A673 (cell line): ENCODE data around the gene GMEB2. TPM values are rescaled to one million over a fixed set of nuclear protein-coding genes. Genes with fewer than 3 reads are reported as not detected.

Experiments used
- BruUV-seq: library from RNA; stranded (reverse); fragments of 400-500 nt; replicated peaks from 2 replicates; lab custom pipeline; 2021; lab: Mats Ljungman, UMichigan
- CTCF ChIA-PET: fragments of 300-600 bp; sonication (Branson Sonifier 250); formaldehyde crosslinking; loops from one replicate; lab custom pipeline; 2022; ENCODE audit warnings: antibody characterized with exemption; lab: Charles Lee
- POLR2A ChIA-PET: fragments of 300-600 bp; sonication (Branson Sonifier 250); formaldehyde crosslinking; loops from one replicate; lab custom pipeline; 2022; ENCODE audit warnings: antibody characterized with exemption; ENCODE audit not compliant: low non-redundant PET; lab: Charles Lee
- DNase-seq: peaks from one replicate; pipeline ENCODE4 v3.0.0-alpha.2; 2015; ENCODE audit warnings: low spot score
- H3K27ac ChIP-seq: fragments of 200-600 bp; sonication (generic); 2 replicates; pipeline ENCODE4 v1.5.1; 2016; ENCODE audit warnings: mixed run types, low read depth, mild to moderate bottlenecking, mixed read lengths, antibody characterized with exemption, low read length; ENCODE audit not compliant: poor library complexity, severe bottlenecking
- H3K27me3 ChIP-seq: fragments of 200-600 bp; sonication (generic); replicated peaks from 2 replicates; pipeline ENCODE4 v1.6.1; 2017; ENCODE audit warnings: mixed run types, low read depth, mild to moderate bottlenecking, mixed read lengths, antibody characterized with exemption, low read length; ENCODE audit not compliant: insufficient read depth, poor library complexity
- H3K36me3 ChIP-seq: fragments of 200-600 bp; sonication (generic); 2 replicates; pipeline ENCODE4 v1.6.1; 2016; ENCODE audit warnings: mixed run types, mild to moderate bottlenecking, mixed read lengths, antibody characterized with exemption, low read length; ENCODE audit not compliant: insufficient read depth, poor library complexity, severe bottlenecking
- H3K4me1 ChIP-seq: fragments of 200-600 bp; sonication (generic); 2 replicates; pipeline ENCODE4 v1.6.1; 2017; ENCODE audit warnings: mixed run types, mild to moderate bottlenecking, mixed read lengths, antibody characterized with exemption, low read length; ENCODE audit not compliant: insufficient read depth, poor library complexity, severe bottlenecking
- H3K4me3 ChIP-seq: fragments of 200-600 bp; sonication (generic); 2 replicates; pipeline ENCODE4 v1.5.1; 2016; ENCODE audit warnings: low read depth, mixed run types, mild to moderate bottlenecking, mixed read lengths, low read length; ENCODE audit not compliant: poor library complexity, severe bottlenecking
- H3K9me3 ChIP-seq: fragments of 200-600 bp; sonication (generic); 2 replicates; pipeline ENCODE4 v1.6.1; 2016; ENCODE audit warnings: mixed run types, low read depth, mild to moderate bottlenecking, mixed read lengths, antibody characterized with exemption, low read length; ENCODE audit not compliant: poor library complexity, severe bottlenecking
- EZH2 ChIP-seq: fragments of 200-600 bp; sonication (generic); IDR thresholded peaks from 2 replicates; pipeline ENCODE4 v1.6.1; 2017; ENCODE audit warnings: borderline replicate concordance, low read depth, mild to moderate bottlenecking, mixed read lengths, antibody characterized with exemption, low read length; ENCODE audit not compliant: poor library complexity, severe bottlenecking
- intact Hi-C: fragments of 100-400 bp; cut with micrococcal nuclease; formaldehyde crosslinking; loops from one replicate; pipeline ENCODE4 v1.10.0; 2022; ENCODE audit not compliant: unreplicated experiment
- total RNA-seq: library from RNA; stranded (reverse); gene quantifications from 2 replicates; pipeline ENCODE4 v1.2.3, GENCODE V29; 2021
- TF ChIP-seq, protein P1 (sequence below): fragments of 300-800, 200-600 bp; sonication (generic); conservative IDR thresholded peaks from 2 replicates; pipeline ENCODE4 v1.5.1; 2017; ENCODE audit warnings: low read depth, mild to moderate bottlenecking, antibody characterized with exemption, low read length, moderate library complexity, mixed read lengths

GMEB2 gene
- total RNA-seq, 1 experiment from 2014 or later = 12.8 TPM

DNA sequence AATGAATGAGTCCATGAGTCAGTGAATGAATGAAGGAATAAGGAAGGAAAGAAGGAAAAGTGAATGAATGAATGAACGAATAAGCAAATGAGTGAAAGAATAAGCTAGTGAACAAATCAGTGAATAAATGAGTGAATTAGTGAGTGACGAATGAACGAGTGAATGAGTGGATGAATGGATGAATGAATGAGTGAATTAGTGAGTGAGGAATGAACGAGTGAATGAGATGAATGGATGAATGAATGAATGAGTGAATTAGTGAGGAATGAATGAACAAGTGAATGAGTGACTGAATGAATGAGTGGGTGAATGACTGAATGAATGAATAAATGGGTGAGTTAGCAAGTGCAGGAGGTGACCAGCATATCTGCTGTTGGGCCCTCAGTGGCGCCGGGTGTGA lies 83.2 kb downstream of the GMEB2 start:
- peaks cover 46% of the 10 kb centered on the region for H3K27me3 ChIP-seq
- DNase-seq = no peak
- H3K9me3 ChIP-seq = no peaks in the 10 kb centered on the region
- CTCF ChIA-PET = no interaction called here
- H3K36me3 ChIP-seq = no peaks in the 10 kb centered on the region
- no peak for TF ChIP-seq EZH2
- TF ChIP-seq, protein P1, sequence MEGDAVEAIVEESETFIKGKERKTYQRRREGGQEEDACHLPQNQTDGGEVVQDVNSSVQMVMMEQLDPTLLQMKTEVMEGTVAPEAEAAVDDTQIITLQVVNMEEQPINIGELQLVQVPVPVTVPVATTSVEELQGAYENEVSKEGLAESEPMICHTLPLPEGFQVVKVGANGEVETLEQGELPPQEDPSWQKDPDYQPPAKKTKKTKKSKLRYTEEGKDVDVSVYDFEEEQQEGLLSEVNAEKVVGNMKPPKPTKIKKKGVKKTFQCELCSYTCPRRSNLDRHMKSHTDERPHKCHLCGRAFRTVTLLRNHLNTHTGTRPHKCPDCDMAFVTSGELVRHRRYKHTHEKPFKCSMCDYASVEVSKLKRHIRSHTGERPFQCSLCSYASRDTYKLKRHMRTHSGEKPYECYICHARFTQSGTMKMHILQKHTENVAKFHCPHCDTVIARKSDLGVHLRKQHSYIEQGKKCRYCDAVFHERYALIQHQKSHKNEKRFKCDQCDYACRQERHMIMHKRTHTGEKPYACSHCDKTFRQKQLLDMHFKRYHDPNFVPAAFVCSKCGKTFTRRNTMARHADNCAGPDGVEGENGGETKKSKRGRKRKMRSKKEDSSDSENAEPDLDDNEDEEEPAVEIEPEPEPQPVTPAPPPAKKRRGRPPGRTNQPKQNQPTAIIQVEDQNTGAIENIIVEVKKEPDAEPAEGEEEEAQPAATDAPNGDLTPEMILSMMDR = no peak
- BruUV-seq = no TSS peak
- H3K27ac ChIP-seq = no peak overlapping the region
- H3K4me3 ChIP-seq = no peak overlapping the region
- intact Hi-C loops = no loop called here
- no peaks in the 10 kb centered on the region for H3K4me1 ChIP-seq
- POLR2A ChIA-PET = no interaction called here

DNA sequence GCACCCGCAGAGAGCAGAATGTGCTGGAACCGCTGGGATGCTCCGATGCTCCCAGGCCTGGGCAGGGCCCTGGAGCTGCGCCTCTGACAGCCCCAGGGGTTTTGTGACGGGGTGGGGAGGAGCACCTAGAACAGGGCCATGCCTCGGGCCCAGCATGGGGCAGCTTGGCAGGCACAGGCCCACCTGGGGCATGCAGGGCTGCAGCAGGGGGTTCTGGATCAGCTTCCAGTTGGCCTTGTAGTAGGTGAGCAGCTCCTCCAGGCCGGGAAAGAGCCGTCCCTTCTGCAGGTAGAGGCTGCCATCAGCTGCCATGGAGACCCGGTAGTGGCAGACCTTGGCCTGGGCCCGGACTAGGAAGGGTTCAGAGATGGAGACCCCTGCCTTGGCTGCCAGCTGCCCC lies 83.8 kb downstream of the GMEB2 start:
- no peak for TF ChIP-seq EZH2
- TF ChIP-seq, protein P1 = no peak
- intact Hi-C loops = no loop called here
- CTCF ChIA-PET = no interaction called here
- no peak overlapping the region for H3K27ac ChIP-seq
- H3K9me3 ChIP-seq = no peaks in the 10 kb centered on the region
- H3K27me3 ChIP-seq = peaks cover 40% of the 10 kb centered on the region
- H3K4me3 ChIP-seq = no peak overlapping the region
- H3K4me1 ChIP-seq = no peaks in the 10 kb centered on the region
- BruUV-seq = no TSS peak
- POLR2A ChIA-PET = no interaction called here
- H3K36me3 ChIP-seq = no peaks in the 10 kb centered on the region
- no peak for DNase-seq

DNA sequence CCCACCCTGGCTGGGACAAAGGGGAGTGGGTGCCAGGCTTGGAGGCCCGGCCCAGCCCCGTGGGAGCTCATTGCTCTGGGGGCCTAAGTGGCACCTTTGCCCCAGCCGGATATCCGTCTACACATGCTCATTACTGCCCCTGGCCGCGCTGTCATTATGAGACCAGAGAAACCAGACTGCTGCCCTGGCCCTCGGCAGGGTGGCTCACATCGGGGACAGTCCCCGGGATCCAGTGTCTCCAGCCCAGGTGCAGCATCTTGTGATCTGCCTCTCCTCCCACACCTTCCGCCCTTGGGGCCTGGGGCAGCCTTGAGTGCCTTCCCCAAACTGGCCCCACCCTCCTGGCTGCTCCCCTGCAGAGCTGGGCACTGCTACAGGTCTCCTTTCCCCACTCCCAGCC lies 84.2 kb downstream of the GMEB2 start:
- intact Hi-C loops = no loop called here
- no peaks in the 10 kb centered on the region for H3K9me3 ChIP-seq
- no TSS peak for BruUV-seq
- peaks cover 36% of the 10 kb centered on the region for H3K27me3 ChIP-seq
- H3K27ac ChIP-seq = no peak overlapping the region
- TF ChIP-seq, protein P1 = no peak
- no peak for TF ChIP-seq EZH2
- no peaks in the 10 kb centered on the region for H3K36me3 ChIP-seq
- ChIA-PET POLR2A (interaction anchor here (0.5 kb wide), 1 partner anchor 116 kb away, joined by 3 read pairs; the partner anchor contains the start of gene RTEL1), CTCF (no interaction called here)
- peaks cover 1% of the 10 kb centered on the region for H3K4me1 ChIP-seq
- no peak for DNase-seq
- no peak overlapping the region for H3K4me3 ChIP-seq
